Adrenal gland (tissue), 12 donors: ENCODE measurements around the gene IFNGR1. TPM values are rescaled to one million over a fixed set of nuclear protein-coding genes. Genes with fewer than 3 reads are reported as not detected.

ENCODE experiments used
- DNase-seq, 7 donors: peaks; one replicate each; pipeline ENCODE4 v3.0.0-alpha.2; 2019 to 2020
- H3K27ac ChIP-seq, 5 donors: fragments of 200-600 bp; sonication (generic) in 4 of 5; 1 replicate in 3 of 5; 2 replicates in 2 of 5; pipeline versions ENCODE4 v1.5.1 to v1.8.0; 2016 to 2020; ENCODE audit warnings: mild to moderate bottlenecking in 1 of 5
- H3K27me3 ChIP-seq: fragments of 200-600 bp; 2 replicates; pipeline ENCODE4 v1.8.0; 2021
- H3K36me3 ChIP-seq, 2 donors: fragments of 200-600 bp; replicated peaks in 1 of 2; 1 replicate in 1 of 2; 2 replicates in 1 of 2; pipeline versions ENCODE4 v1.5.1 to v1.8.0; 2018 to 2022
- H3K4me1 ChIP-seq, 2 donors: fragments of 200-600 bp; replicated peaks in 1 of 2; 1 replicate in 1 of 2; 2 replicates in 1 of 2; pipeline versions ENCODE4 v1.5.1 to v1.8.0; 2018 to 2021
- H3K4me3 ChIP-seq, 4 donors: fragments of 200-600 bp; sonication (generic) in 3 of 4; one replicate each; pipeline ENCODE4 v1.5.1; 2016 to 2018
- H3K9me3 ChIP-seq, 3 donors: fragments of 200-600 bp; sonication (generic) in 1 of 3; replicated peaks in 1 of 3; 1 replicate in 2 of 3; 2 replicates in 1 of 3; pipeline versions ENCODE4 v1.5.1 to v1.8.0; 2016 to 2021
- CTCF ChIP-seq, 6 experiments: fragments of 450-650 bp in 4 of 6; fragments of 200-600 bp in 2 of 6; sonication (generic) in 1 of 6; IDR thresholded peaks; 1 replicate in 5 of 6; 2 replicates in 1 of 6; pipeline versions ENCODE4 v1.5.1 to v1.8.0; 2016 to 2021; ENCODE audit warnings: antibody characterized with exemption in 6 of 6, mild to moderate bottlenecking in 2 of 6, moderate library complexity in 1 of 6
- POLR2A ChIP-seq, 2 donors: fragments of 450-650 bp; IDR thresholded peaks; one replicate each; pipeline ENCODE4 v1.6.1; 2017; ENCODE audit warnings: antibody characterized with exemption in 2 of 2, mild to moderate bottlenecking in 2 of 2, moderate library complexity in 1 of 2
- WGBS, 4 donors: extraction: QIAGEN DNeasy Blood & Tissue Kit in 2 of 4; methylation state at CpG; one replicate each; pipeline versions ENCODE4 v1.1.5 to v1.1.7; 2013 to 2017; 5-methylcytosine and 5-hydroxymethylcytosine counted together
- intact Hi-C, 2 donors: fragments of 100-400 bp; cut with DNase I; formaldehyde crosslinking; loops; one replicate each; pipeline versions ENCODE4 v1.14.1 to v1.15.0; 2022 to 2023
- polyA plus RNA-seq, 3 donors: library from polyadenylated mRNA; stranded (reverse); fragments of 200-250 nt in 2 of 3; fragments of 350-450 nt in 1 of 3; fragmentation: Illumina TruSeq in 1 of 3; extraction: RNeasy Lipid Tissue Mini Kit (QIAGEN cat#74804) in 1 of 3; gene quantifications; one replicate each; pipeline ENCODE4 v1.2.3, GENCODE V29; 2013 to 2014
- total RNA-seq, 9 donors: library from RNA; depleted of rRNA in 4 of 9; stranded (reverse); fragments of >200 nt in 4 of 9; fragments of 120-200 nt in 1 of 9; fragmentation: NEBNext Ultra II Directional in 1 of 9; extraction: Animal tissue kit (Norgen Biotek cat#: 25700) in 1 of 9; gene quantifications; one replicate each; pipeline versions ENCODE4 v1.1.0 to v1.2.4, GENCODE V29; 2013 to 2023
- donor health status: healthy with polysubstance abuse.
- donor health status: Bipolar disorder and iron deficiency.
- donor health status: DM: yes; HTN: yes; CAD: no.
- donor health status: DM: no; HTN: no; CAD: no.
- donor health status: DM: no; HTN: no; CAD: no.
- donor health status: DM: yes; HTN: yes; CAD: no.

IFNGR1 gene
- total and polyA plus RNA-seq, 12 donors = 55.5 to 110 (median 69.9) TPM

DNA sequence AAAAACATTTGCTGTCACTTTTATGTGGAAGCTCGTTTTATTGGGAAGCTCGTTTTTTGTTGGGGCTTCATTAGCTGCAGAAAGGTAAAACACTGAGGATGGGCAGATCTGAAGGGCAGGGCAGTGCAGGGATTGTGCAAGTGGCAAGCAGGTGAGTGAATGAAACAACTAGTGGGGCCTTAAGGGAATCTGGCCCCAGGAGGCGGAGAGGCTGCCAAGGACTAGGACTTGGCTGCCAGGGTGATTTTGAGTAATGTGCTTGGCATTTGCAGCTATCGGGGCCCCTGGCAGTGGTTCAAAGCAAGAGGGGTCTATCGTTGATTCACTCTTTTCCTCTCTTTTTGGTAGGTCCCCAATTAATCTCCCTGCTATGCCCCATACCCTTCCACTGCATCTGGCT lies 57.2 kb downstream of the IFNGR1 start:
- DNase-seq = no peak
- Histone ChIP-seq H3K27me3 (no peaks in the 10 kb centered on the region), H3K36me3 (no peaks in the 10 kb centered on the region), H3K4me3 (no peak overlapping the region), H3K9me3 (no peaks in the 10 kb centered on the region), H3K27ac (no peak overlapping the region), H3K4me1 (no peaks in the 10 kb centered on the region)
- TF ChIP-seq POLR2A (IDR thresholded peaks at IDR 0.05) (no peak), CTCF (IDR thresholded peaks at IDR 0.05) (no peak)
- intact Hi-C loops = no loop called here
- WGBS, 4 donors = 59 to 69% (median 62%) methylated on average over 5 of the region's 5 CpGs

DNA sequence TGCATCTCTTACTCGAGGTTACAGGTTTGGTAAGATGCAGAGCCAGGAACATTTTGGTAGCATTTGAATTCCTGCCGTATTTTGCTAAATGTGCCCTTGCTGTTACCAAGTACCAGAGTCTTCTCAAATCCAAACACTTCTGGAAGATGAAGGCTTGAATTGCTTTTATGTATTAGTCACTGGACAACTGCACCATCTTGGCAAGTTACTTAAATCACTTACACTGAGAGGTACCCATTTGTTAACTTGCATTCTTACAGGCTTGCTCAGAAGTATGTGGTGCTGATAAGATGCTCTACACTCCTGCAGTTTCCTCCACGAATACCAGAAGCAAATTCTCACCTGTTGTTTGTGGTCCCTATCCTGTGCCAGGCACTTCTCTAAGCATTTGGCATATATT lies 58.4 kb downstream of the IFNGR1 start:
- Histone ChIP-seq H3K27ac (no peak overlapping the region), H3K27me3 (no peaks in the 10 kb centered on the region), H3K36me3 (no peaks in the 10 kb centered on the region), H3K4me1 (no peaks in the 10 kb centered on the region), H3K9me3 (no peaks in the 10 kb centered on the region), H3K4me3 (no peak overlapping the region)
- no peak for DNase-seq
- WGBS, 4 donors = 55 to 67% (median 60%) methylated on average over 3 of the region's 3 CpGs
- intact Hi-C loops = no loop called here
- TF ChIP-seq POLR2A (IDR thresholded peaks at IDR 0.05) (no peak), CTCF (IDR thresholded peaks at IDR 0.05) (no peak)

DNA sequence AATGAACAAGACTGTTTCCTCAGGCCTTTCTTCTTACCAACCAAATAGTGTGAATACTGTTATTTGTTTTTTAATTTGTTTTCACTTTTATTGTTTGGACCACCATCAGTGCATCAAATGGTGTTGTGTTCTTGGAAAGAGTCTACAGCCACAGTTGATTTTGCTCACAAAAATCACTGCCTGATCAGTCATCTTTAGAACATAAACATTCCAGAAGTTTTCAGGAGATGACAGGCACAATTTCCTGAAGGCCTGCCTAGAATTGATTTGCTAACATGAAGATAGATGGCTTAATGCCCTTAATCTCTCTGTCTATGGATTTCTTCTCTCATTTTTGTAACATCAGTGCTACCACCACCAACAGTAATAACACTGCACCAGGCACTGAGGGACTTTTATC lies 59.3 kb downstream of the IFNGR1 start:
- Histone ChIP-seq H3K4me1 (no peaks in the 10 kb centered on the region), H3K27me3 (no peaks in the 10 kb centered on the region), H3K4me3 (no peak overlapping the region), H3K27ac (no peak overlapping the region), H3K9me3 (no peaks in the 10 kb centered on the region), H3K36me3 (no peaks in the 10 kb centered on the region)
- TF ChIP-seq POLR2A (IDR thresholded peaks at IDR 0.05) = no peak
- intact Hi-C loops = no loop called here
- DNase-seq = no peak

- Histone ChIP-seq H3K4me3 (no peak overlapping the region), H3K27me3 (no peaks in the 10 kb centered on the region), H3K4me1 (no peaks in the 10 kb centered on the region), H3K9me3 (no peaks in the 10 kb centered on the region), H3K36me3 (no peaks in the 10 kb centered on the region), H3K27ac (no peak overlapping the region)
- 43 to 63% (median 53%) methylated on average over 4 of the region's 4 CpGs for WGBS, 4 donors
- intact Hi-C loops = no loop called here
- no peak for DNase-seq
- no peak for TF ChIP-seq CTCF (IDR thresholded peaks at IDR 0.05)
- TF ChIP-seq POLR2A (IDR thresholded peaks at IDR 0.05) = no peak
Measured at GRCh38 chr6:137157601-137158000, 61.6 kb downstream of the IFNGR1 start.

DNA sequence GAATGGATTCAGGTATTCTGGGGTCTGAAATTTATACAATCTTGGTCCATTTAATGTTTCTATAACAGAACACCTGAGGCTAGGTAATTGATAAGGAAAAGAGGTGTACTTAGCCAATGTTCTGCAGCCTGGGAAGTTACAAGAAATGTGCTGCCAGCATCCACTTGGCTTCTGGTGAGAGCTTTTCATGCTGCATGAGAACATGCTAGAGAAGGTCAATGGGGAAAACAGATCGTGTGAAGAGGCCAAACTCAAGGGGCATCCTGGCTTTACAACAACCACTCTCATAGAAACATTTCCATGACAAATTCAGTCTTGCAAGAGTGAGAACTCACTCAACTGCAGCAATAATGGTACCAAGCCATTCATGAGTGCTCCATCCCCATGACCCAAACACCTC lies 62.5 kb downstream of the IFNGR1 start:
- Histone ChIP-seq H3K27ac (no peak overlapping the region), H3K4me3 (no peak overlapping the region), H3K9me3 (no peaks in the 10 kb centered on the region), H3K27me3 (no peaks in the 10 kb centered on the region), H3K4me1 (no peaks in the 10 kb centered on the region), H3K36me3 (no peaks in the 10 kb centered on the region)
- WGBS, 4 donors = 61 to 83% (median 75%) methylated on average over 1 of the region's 1 CpG
- no peak for DNase-seq
- TF ChIP-seq POLR2A (IDR thresholded peaks at IDR 0.05) (no peak), CTCF (IDR thresholded peaks at IDR 0.05) (no peak)
- intact Hi-C loops = no loop called here
